Activated T-helper 1 cell treated with anti-CD3 and anti-CD28 coated beads, Interleukin-12 subunit alpha, Interleukin-12 subunit beta, Interleukin-2, Interleukin-4 antibody, amounts not matched to agents 30 ng/mL and 10 ng/mL and 1 ng/mL, durations not matched to agents 14 hours and 24 hours and 36 hours (primary cell): ENCODE results near the gene CRIM1. TPM values are rescaled to one million over a fixed set of nuclear protein-coding genes. Genes with fewer than 3 reads are reported as not detected.

Source experiments
- DNase-seq: peaks from one replicate; pipeline ENCODE4 v3.0.0; 2021; ENCODE audit warnings: low spot score
- H3K27ac Mint-ChIP-seq: one replicate; pipeline ENCODE4 v1.8.0; 2021; ENCODE audit warnings: mild to moderate bottlenecking, mixed read lengths
- H3K27me3 Mint-ChIP-seq: one replicate; pipeline ENCODE4 v1.8.0; 2022; ENCODE audit warnings: mild to moderate bottlenecking, moderate library complexity, mixed read lengths; ENCODE audit not compliant: insufficient read depth
- H3K36me3 Mint-ChIP-seq: one replicate; pipeline ENCODE4 v1.8.0; 2021; ENCODE audit warnings: low read depth, mixed read lengths
- H3K4me1 Mint-ChIP-seq: one replicate; pipeline ENCODE4 v1.8.0; 2021; ENCODE audit warnings: low read depth, mixed read lengths
- H3K4me3 Mint-ChIP-seq: one replicate; pipeline ENCODE4 v1.8.0; 2021; ENCODE audit warnings: mild to moderate bottlenecking, moderate library complexity, mixed read lengths
- H3K9me3 Mint-ChIP-seq: one replicate; pipeline ENCODE4 v1.8.0; 2021; ENCODE audit warnings: mixed read lengths
- intact Hi-C: fragments of 100-400 bp; cut with micrococcal nuclease; formaldehyde crosslinking; loops from one replicate; pipeline ENCODE4 v1.15.1; 2024
- total RNA-seq: library from RNA; stranded (reverse); gene quantifications from 2 replicates; pipeline ENCODE4 v1.2.3, GENCODE V29; 2022

Gene CRIM1
- total RNA-seq, 1 donor from 2014 or later: 15.3 TPM

- DNase-seq: no peak
- H3K27me3 Mint-ChIP-seq: peaks cover 3% of the 10 kb centered on the region
- no peak overlapping the region for H3K4me3 Mint-ChIP-seq
- H3K27ac Mint-ChIP-seq: no peak overlapping the region
- intact Hi-C loops: no loop called here
- no peaks in the 10 kb centered on the region for H3K4me1 Mint-ChIP-seq
- no peaks in the 10 kb centered on the region for H3K9me3 Mint-ChIP-seq
- H3K36me3 Mint-ChIP-seq: peaks cover 4% of the 10 kb centered on the region
These were observed 142.1 kb downstream of the CRIM1 start for GRCh38 chr2:36497570-36498163.

DNA sequence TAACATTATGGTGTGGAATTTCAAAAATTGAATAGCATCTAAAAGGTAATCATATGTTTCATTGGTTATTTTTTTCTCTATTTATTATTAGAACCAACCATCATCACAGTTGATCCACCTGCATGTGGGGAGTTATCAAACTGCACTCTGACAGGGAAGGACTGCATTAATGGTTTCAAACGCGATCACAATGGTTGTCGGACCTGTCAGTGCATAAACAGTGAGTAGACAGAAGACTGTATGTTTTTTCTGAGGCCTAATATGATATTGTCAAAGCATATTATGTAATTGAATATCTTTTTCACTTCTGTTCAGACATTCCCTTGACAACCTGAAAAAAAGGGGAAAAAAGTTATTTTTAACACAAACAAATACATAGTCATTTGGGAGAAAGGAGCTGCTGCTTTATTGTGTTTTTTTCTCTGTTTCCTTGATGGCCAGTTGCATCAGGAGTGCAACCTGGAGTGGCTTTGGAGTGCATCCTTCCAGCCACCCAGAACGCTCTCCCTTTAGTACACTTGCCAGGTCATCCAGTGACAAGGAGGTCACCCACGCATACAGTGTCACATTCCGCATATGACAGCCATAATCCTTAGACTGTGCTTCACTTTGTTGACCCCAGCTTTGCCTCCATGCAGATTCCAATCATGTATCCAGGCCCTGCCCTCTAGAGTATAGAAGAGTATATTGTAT is 143.7 kb downstream of the CRIM1 start:
- Mint-ChIP-seq H3K27me3 (no peaks in the 10 kb centered on the region), H3K27ac (no peak overlapping the region), H3K4me3 (no peak overlapping the region), H3K36me3 (peaks cover 4% of the 10 kb centered on the region), H3K4me1 (no peaks in the 10 kb centered on the region), H3K9me3 (no peaks in the 10 kb centered on the region)
- DNase-seq: no peak
- intact Hi-C loops: no loop called here

- Mint-ChIP-seq H3K9me3 (no peaks in the 10 kb centered on the region), H3K4me1 (no peaks in the 10 kb centered on the region), H3K36me3 (peaks cover 4% of the 10 kb centered on the region), H3K27me3 (no peaks in the 10 kb centered on the region), H3K4me3 (no peak overlapping the region), H3K27ac (no peak overlapping the region)
- DNase-seq: no peak
- intact Hi-C loops: no loop called here
These were observed 144.5 kb downstream of the CRIM1 start for GRCh38 chr2:36500072-36500471.

DNA sequence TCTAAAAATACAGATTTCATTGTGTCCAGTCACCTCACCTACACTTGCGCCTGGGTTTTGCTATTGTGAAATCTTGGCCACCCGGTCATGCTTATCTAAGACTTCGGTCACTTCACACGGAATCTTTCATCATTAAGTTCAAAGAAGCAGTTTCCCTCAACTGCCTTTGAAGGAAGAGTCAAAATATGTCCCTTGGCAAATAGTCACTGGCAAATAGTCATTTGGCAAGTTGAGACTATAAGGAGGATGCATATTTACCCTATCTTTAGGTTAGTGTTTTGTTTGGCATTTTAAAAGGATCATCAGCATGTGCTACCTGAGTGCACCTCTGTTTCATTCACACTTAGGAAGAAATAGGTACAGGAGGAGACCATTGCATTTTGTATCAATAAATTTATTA is 146.5 kb downstream of the CRIM1 start:
- intact Hi-C loops: no loop called here
- no peaks in the 10 kb centered on the region for H3K9me3 Mint-ChIP-seq
- H3K36me3 Mint-ChIP-seq: peaks cover 4% of the 10 kb centered on the region
- no peaks in the 10 kb centered on the region for H3K4me1 Mint-ChIP-seq
- no peak overlapping the region for H3K27ac Mint-ChIP-seq
- no peaks in the 10 kb centered on the region for H3K27me3 Mint-ChIP-seq
- H3K4me3 Mint-ChIP-seq: no peak overlapping the region
- no peak for DNase-seq

DNA sequence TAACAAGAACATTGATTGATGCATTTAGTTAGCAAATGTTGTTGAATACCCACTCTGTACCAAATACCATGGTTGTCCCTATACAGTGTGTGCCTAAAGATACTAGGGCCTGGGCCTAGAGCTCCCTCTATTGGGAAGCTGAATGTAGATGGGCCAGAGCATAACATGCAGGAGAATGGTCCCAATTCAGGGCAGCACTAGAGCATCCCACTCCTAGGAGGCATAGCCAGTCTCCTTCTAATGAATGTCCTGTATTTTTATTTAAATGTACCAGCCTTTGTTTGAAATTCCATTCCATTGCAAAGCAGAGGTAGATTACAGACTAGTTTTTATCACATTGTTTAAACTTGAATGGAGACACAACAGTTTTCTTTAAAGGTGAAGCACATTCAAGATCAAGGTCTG is 151.8 kb downstream of the CRIM1 start:
- H3K9me3 Mint-ChIP-seq: no peaks in the 10 kb centered on the region
- H3K4me3 Mint-ChIP-seq: no peak overlapping the region
- DNase-seq: no peak
- no peaks in the 10 kb centered on the region for H3K4me1 Mint-ChIP-seq
- intact Hi-C loops: loop anchor here (1.0 to 5.0 kb wide), 5 partner anchors 150 to 535 kb away; no protein-coding TSS in a partner anchor
- no peaks in the 10 kb centered on the region for H3K36me3 Mint-ChIP-seq
- no peak overlapping the region for H3K27ac Mint-ChIP-seq
- no peaks in the 10 kb centered on the region for H3K27me3 Mint-ChIP-seq

DNA sequence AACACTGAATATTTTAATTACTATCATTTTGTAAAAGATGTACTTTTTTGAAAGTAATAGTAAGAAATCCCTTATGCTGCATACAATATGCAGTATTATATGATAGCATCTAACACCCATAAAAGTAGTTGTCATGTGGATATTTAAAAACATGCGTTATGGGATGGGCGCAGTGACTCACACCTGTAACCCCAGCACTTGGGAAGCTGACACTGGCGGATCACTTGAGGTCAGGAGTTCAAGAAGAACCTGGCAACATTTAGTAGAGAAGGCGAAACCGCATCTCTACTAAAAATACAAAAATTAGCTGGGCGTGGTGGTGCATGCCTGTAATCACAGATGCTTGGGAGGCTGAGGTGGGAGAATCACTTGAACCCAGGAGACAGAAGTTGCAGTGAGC is 153.5 kb downstream of the CRIM1 start:
- Mint-ChIP-seq H3K4me1 (no peaks in the 10 kb centered on the region), H3K36me3 (peaks cover 5% of the 10 kb centered on the region), H3K27me3 (no peaks in the 10 kb centered on the region), H3K4me3 (no peak overlapping the region), H3K27ac (no peak overlapping the region), H3K9me3 (no peaks in the 10 kb centered on the region)
- DNase-seq: no peak
- intact Hi-C loops: loop anchor here (5.0 kb wide), 2 partner anchors 262 to 537 kb away; no protein-coding TSS in a partner anchor

GRCh38 chr2:36511858-36512603 is 156.5 kb downstream of the CRIM1 start:
- Mint-ChIP-seq H3K36me3 (peaks cover 5% of the 10 kb centered on the region), H3K27ac (no peak overlapping the region), H3K27me3 (no peaks in the 10 kb centered on the region), H3K4me1 (no peaks in the 10 kb centered on the region), H3K4me3 (no peak overlapping the region), H3K9me3 (no peaks in the 10 kb centered on the region)
- intact Hi-C loops: no loop called here
- DNase-seq: no peak

DNA sequence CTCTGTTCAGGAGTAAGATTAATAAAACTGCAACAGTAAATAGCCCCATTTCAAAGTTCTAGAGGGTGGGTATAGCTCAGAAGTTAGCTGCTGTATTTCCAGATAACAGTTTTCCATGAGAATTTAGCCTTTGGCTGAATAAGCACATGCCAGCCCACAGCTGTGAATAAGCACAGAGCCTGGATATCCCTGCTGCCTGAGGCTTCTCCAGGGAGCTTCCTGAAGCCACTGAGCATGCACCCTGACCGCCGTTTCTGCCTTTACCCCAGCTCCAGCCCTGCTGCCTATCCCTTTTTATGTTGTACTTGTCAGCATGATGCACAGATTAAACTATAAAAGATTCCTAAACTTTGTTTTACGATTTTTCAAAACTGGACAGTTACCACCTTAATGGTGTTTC is 157.1 kb downstream of the CRIM1 start:
- no peaks in the 10 kb centered on the region for H3K27me3 Mint-ChIP-seq
- no peak for DNase-seq
- H3K4me1 Mint-ChIP-seq: no peaks in the 10 kb centered on the region
- no peak overlapping the region for H3K4me3 Mint-ChIP-seq
- no peaks in the 10 kb centered on the region for H3K9me3 Mint-ChIP-seq
- H3K36me3 Mint-ChIP-seq: peaks cover 5% of the 10 kb centered on the region
- H3K27ac Mint-ChIP-seq: no peak overlapping the region
- intact Hi-C loops: no loop called here

GRCh38 chr2:36513661-36514060 is 158.1 kb downstream of the CRIM1 start:
- Mint-ChIP-seq H3K4me3 (no peak overlapping the region), H3K4me1 (no peaks in the 10 kb centered on the region), H3K27me3 (no peaks in the 10 kb centered on the region), H3K9me3 (no peaks in the 10 kb centered on the region), H3K27ac (no peak overlapping the region), H3K36me3 (peaks cover 5% of the 10 kb centered on the region)
- DNase-seq: no peak
- intact Hi-C loops: no loop called here

- H3K9me3 Mint-ChIP-seq: no peaks in the 10 kb centered on the region
- DNase-seq: no peak
- H3K27ac Mint-ChIP-seq: no peak overlapping the region
- no peaks in the 10 kb centered on the region for H3K27me3 Mint-ChIP-seq
- intact Hi-C loops: no loop called here
- H3K4me1 Mint-ChIP-seq: no peaks in the 10 kb centered on the region
- H3K36me3 Mint-ChIP-seq: peaks cover 5% of the 10 kb centered on the region
- no peak overlapping the region for H3K4me3 Mint-ChIP-seq
These were observed 160.0 kb downstream of the CRIM1 start for GRCh38 chr2:36515538-36515937.

- H3K27me3 Mint-ChIP-seq: no peaks in the 10 kb centered on the region
- no peak overlapping the region for H3K4me3 Mint-ChIP-seq
- peaks cover 5% of the 10 kb centered on the region for H3K36me3 Mint-ChIP-seq
- no peak for DNase-seq
- intact Hi-C loops: no loop called here
- no peak overlapping the region for H3K27ac Mint-ChIP-seq
- no peaks in the 10 kb centered on the region for H3K4me1 Mint-ChIP-seq
- H3K9me3 Mint-ChIP-seq: no peaks in the 10 kb centered on the region
These were observed 160.7 kb downstream of the CRIM1 start for GRCh38 chr2:36516136-36516870.

GRCh38 chr2:36520431-36520830 is 164.9 kb downstream of the CRIM1 start:
- Mint-ChIP-seq H3K4me3 (no peak overlapping the region), H3K9me3 (no peaks in the 10 kb centered on the region), H3K36me3 (no peaks in the 10 kb centered on the region), H3K27me3 (no peaks in the 10 kb centered on the region), H3K27ac (no peak overlapping the region), H3K4me1 (no peaks in the 10 kb centered on the region)
- no peak for DNase-seq
- intact Hi-C loops: no loop called here

- intact Hi-C loops: no loop called here
- H3K27ac Mint-ChIP-seq: no peak overlapping the region
These were observed 167.6 kb downstream of the CRIM1 start for GRCh38 chr2:36523153-36523552.

More at GRCh38 chr2:36523153-36523552, 167.6 kb downstream of the CRIM1 start:
- H3K36me3 Mint-ChIP-seq: peaks cover 1% of the 10 kb centered on the region
- DNase-seq: no peak
- no peaks in the 10 kb centered on the region for H3K27me3 Mint-ChIP-seq
- no peaks in the 10 kb centered on the region for H3K9me3 Mint-ChIP-seq
- no peak overlapping the region for H3K4me3 Mint-ChIP-seq
- peaks cover 2% of the 10 kb centered on the region for H3K4me1 Mint-ChIP-seq
